Stimulated activated CD8-positive, alpha-beta memory T cell treated with anti-CD3 and anti-CD28 coated beads, Interleukin-15, amount 100 ng/mL, for 1 hour (primary cell): ENCODE measurements around the gene RNASE12.
"Not testable (repeated sequence)": the region's sequence is repeated elsewhere in the genome, so short reads cannot be mapped to it uniquely, and the experiment has no call there.

ENCODE experiments used
- DNase-seq: peaks from one replicate; pipeline ENCODE4 v3.0.0-alpha.2; 2020; ENCODE audit warnings: low read depth

The RNASE12 gene

GRCh38 chr14:20578784-20579502 is 12.2 kb downstream of the RNASE12 start:
- no peak for DNase-seq

- DNase-seq = no peak
Measured at GRCh38 chr14:20578325-20578724, 12.9 kb downstream of the RNASE12 start.

- not testable (repeated sequence) for DNase-seq
Measured at GRCh38 chr14:20572382-20572990, 18.7 kb downstream of the RNASE12 start.

GRCh38 chr14:20570720-20571119 is 20.5 kb downstream of the RNASE12 start:
- not testable (repeated sequence) for DNase-seq

- DNase-seq = not testable (repeated sequence)
Measured at GRCh38 chr14:20569865-20570264, 21.3 kb downstream of the RNASE12 start.

- no peak for DNase-seq
Measured at GRCh38 chr14:20569066-20569465, 22.1 kb downstream of the RNASE12 start.

- no peak for DNase-seq
Measured at GRCh38 chr14:20568393-20568792, 22.8 kb downstream of the RNASE12 start.

GRCh38 chr14:20567199-20567598 is 24.0 kb downstream of the RNASE12 start:
- DNase-seq = not testable (repeated sequence)

GRCh38 chr14:20564501-20564997 is 26.6 kb downstream of the RNASE12 start:
- DNase-seq = no peak

- no peak for DNase-seq
Measured at GRCh38 chr14:20563971-20564370, 27.2 kb downstream of the RNASE12 start.

- DNase-seq = no peak
Measured at GRCh38 chr14:20560961-20561360, 30.2 kb downstream of the RNASE12 start, which contains the start of gene RNASE9. Gene RNASE9 (minus strand): TSS chr14:20561047.

- DNase-seq = no peak
Measured at GRCh38 chr14:20559461-20559904, 31.7 kb downstream of the RNASE12 start.

GRCh38 chr14:20557212-20557542 is 34.0 kb downstream of the RNASE12 start:
- no peak for DNase-seq

GRCh38 chr14:20556500-20557211 is 34.5 kb downstream of the RNASE12 start:
- DNase-seq = no peak

- no peak for DNase-seq
Measured at GRCh38 chr14:20555845-20556244, 35.3 kb downstream of the RNASE12 start.

GRCh38 chr14:20553024-20553423 is 38.2 kb downstream of the RNASE12 start:
- no peak for DNase-seq

- DNase-seq = no peak
Measured at GRCh38 chr14:20551606-20552005, 39.6 kb downstream of the RNASE12 start.

GRCh38 chr14:20550926-20551325 is 40.2 kb downstream of the RNASE12 start:
- DNase-seq = no peak

- DNase-seq = no peak
Measured at GRCh38 chr14:20548414-20549158, 42.6 kb downstream of the RNASE12 start.

GRCh38 chr14:20546877-20547276 is 44.3 kb downstream of the RNASE12 start:
- no peak for DNase-seq
